LNCaP clone FGC (cell line): ENCODE data around the gene DUS1L.

ENCODE experiments used
- DNase-seq: peaks from one replicate; pipeline ENCODE4 v3.0.0-alpha.2; 2011; ENCODE audit warnings: low read depth
- H3K4me3 ChIP-seq: 2 replicates; pipeline ENCODE4 v1.5.1; 2011; ENCODE audit warnings: mild to moderate bottlenecking, low read depth, low read length, control low read depth
- TF ChIP-seq, protein P1 (sequence below): IDR thresholded peaks from 2 replicates; pipeline ENCODE4 v1.5.1; 2012; ENCODE audit warnings: mild to moderate bottlenecking; ENCODE audit not compliant: control insufficient read depth, insufficient read depth; ENCODE audit errors: extremely low read depth

DUS1L gene

DNA sequence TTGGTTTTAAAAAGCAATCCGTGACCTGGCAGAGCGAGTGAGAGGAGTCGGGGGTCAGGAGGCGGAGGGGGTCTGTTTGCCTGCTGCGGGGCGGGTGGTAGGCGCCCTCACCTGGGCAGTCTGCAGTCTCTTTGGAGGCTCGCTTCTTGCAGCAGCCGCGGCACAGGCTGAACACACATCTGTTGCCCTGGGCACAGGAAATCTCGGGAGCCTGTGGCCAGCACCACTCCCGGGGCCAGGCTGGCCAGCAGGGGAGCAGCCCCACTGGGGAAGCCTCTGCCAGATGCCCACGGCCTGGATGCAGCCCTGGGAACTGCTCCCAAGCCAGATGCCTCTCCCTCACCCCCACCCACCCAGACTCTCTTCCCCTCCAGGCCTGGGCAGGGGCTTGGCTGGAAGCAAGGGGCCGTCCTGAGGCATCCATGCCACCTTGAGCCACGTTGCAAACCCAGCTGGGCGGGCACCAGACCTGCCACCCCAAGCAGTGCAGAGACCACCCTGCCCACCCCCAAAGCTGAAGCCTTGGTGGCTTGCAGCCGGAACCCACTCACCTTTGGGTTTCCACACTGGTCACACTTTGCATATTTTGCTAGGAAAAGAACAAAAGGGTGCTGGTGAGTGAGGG, 7.3 kb downstream of the DUS1L start:
- DNase-seq = no peak
- H3K4me3 ChIP-seq = no peak overlapping the region
- TF ChIP-seq, protein P1, sequence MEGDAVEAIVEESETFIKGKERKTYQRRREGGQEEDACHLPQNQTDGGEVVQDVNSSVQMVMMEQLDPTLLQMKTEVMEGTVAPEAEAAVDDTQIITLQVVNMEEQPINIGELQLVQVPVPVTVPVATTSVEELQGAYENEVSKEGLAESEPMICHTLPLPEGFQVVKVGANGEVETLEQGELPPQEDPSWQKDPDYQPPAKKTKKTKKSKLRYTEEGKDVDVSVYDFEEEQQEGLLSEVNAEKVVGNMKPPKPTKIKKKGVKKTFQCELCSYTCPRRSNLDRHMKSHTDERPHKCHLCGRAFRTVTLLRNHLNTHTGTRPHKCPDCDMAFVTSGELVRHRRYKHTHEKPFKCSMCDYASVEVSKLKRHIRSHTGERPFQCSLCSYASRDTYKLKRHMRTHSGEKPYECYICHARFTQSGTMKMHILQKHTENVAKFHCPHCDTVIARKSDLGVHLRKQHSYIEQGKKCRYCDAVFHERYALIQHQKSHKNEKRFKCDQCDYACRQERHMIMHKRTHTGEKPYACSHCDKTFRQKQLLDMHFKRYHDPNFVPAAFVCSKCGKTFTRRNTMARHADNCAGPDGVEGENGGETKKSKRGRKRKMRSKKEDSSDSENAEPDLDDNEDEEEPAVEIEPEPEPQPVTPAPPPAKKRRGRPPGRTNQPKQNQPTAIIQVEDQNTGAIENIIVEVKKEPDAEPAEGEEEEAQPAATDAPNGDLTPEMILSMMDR = no peak

DNA sequence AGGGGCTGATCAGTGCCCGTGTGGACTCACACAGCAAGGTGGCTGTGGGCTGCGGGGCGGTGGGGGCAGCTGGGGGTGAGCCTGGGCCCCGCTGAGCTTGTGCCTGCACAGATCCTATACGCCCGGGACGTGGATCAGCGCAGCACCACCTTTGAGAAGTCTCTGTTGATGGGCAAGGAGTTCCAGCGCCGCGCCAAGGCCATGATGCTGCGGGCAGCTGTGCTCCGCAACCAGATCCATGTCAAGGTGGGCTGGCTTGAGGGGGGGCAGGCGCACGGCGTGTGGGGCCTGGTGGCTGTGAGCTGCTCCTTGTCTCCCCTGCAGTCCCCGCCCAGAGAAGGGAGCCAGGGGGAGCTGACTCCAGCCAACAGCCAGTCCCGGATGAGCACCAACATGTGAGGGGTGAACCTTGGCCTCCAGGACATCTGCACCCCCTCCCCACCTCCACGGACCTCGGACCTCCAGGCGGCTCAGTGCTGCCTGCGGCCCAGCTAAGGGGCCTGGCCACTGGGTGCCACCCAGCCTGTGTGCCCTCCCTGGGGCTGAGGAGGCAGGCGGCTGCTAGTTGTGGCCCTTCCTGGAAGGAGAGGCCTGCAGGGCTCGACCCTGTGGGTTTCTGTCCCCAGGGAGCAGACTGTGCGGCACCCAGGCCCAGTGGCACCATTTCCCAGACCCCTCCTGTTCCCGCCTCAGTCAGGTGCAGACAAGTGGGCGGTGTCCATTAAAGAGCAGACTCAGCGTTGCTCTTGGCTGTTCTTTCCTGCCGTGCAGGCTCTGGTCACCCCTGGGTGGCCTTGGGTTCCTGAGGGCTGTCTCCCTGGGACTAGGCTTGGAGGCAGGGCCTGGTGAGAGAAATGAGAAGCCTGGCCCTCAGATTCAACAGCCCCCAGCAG, 8.6 kb downstream of the DUS1L start:
- TF ChIP-seq, protein P1 = no peak
- DNase-seq = no peak
- H3K4me3 ChIP-seq = no peak overlapping the region

DNA sequence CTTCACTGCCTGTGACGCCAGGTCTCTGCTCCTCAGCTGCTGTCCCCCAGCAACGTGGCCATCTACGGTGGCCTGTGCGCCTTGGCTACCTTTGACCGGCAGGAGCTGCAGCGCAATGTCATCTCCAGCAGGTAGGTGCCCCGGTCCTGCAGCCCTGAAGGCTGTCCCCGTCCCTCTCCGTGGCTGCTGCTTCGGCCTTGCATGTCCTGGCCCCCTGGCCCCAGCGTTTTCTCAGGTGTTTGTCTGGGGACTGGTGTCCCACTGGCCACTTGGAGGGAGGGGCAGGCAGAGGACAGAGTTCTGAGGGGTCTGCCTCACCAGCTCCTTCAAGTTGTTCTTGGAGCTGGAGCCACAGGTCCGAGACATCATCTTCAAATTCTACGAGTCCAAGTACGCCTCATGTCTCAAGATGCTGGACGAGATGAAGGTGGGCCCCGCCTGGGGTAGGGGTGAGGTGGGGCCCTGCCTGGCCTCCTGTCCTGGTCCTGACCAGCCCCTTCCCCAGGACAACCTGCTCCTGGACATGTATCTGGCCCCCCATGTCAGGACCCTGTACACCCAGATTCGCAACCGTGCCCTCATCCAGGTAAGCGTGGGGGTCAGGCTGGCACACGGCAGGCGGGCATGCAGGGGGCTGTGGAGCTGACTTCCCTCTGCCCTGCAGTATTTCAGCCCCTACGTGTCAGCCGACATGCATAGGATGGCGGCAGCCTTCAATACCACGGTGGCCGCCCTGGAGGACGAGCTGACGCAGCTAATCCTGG, 9.5 kb downstream of the DUS1L start:
- no peak for DNase-seq
- TF ChIP-seq, protein P1 = no peak
- H3K4me3 ChIP-seq = no peak overlapping the region

DNA sequence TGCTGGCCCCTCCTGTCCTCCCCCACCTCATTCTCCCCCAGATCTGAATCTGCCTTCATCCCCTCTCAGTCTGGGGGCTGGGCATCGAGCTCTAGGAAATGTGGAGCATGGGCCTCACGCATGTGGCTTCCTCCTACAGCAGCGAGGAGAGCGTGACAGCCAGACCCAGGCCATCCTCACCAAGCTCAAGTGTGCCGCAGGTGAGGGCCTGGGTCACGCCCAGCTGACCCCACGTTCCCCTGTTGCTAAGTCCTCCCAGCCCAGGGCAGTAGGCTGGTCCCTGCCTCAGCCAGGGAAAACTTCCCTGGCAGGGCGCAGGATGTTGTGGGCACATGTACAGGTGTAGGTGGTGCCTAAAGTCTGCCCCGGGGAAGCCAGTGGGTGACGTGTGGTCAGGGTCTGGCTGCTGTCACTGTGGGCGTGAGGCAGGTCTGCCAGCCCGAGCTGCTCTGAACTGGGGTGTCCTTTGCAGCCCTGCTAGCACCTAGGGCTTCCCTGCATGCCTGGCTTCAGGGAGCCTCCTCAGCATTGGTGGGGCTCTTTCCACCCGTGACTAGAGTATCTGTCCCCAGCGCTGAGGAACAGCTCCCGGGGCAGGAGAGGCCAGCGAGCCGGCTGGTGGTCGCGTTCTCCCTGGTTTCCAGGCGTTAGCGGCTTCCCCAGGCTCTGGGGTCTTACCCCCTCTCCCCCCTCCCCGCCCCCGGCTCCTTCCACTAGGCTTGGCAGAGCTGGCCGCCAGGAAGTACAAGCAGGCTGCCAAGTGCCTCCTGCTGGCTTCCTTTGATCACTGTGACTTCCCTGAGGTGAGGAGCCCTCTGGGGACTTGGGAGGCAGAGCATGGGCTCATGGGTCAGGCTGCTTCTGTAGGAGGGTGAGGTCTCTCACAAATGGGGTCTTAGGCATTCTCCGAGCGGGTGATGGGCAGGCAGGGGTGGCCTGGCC, 10.3 kb downstream of the DUS1L start:
- H3K4me3 ChIP-seq = no peak overlapping the region
- DNase-seq = no peak
- TF ChIP-seq, protein P1 = no peak

DNA sequence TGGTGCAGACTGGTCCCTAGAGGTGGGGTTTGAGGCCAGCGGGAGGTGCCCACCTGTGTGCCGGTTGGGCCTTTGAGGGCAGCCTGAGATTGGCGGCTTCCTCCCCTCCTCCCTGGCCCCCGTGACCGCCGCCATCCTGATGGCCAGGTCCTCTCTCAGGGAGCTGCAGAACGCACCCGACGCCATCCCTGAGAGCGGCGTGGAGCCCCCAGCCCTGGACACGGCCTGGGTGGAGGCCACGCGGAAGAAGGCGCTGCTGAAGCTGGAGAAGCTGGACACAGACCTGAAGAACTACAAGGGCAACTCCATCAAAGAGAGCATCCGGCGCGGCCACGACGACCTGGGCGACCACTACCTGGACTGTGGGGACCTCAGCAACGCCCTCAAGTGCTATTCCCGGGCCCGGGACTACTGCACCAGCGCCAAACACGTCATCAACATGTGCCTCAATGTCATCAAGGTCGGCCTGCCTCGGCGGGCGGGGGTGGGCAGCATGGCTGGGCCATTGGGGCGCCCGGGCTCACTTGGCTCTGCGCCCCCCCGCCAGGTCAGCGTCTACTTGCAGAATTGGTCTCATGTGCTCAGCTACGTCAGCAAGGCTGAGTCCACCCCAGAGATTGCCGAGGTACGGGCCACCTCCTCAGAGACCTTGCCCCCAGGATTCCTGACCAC, 11.1 kb downstream of the DUS1L start:
- no peak for DNase-seq
- TF ChIP-seq, protein P1 = no peak
- H3K4me3 ChIP-seq = no peak overlapping the region
